Measurements from ENCODE around the gene C22orf15. TPM values are rescaled to one million over a fixed set of nuclear protein-coding genes. Genes with fewer than 3 reads are reported as not detected.

C22orf15 gene
- total and polyA plus RNA-seq, 4 donors: 0.03 to 0.17 (median 0.12) TPM

- H3K4me3 ChIP-seq (ENCODE audit: low read depth in 1 of 3, low read length in 3 of 3): no peak overlapping the region
- peaks cover 3 to 29% (median 20%) of the 10 kb centered on the region in 4 donors for H3K4me1 ChIP-seq (ENCODE audit: control insufficient read depth in 4 of 4, insufficient read depth in 4 of 4, low read length in 3 of 4)
- H3K9ac ChIP-seq (ENCODE audit: low read depth in 1 of 2, low read length in 2 of 2): no peak overlapping the region
- DNase-seq (ENCODE audit: low spot score): no peak
- H3K27me3 ChIP-seq (ENCODE audit: control insufficient read depth in 4 of 4, insufficient read depth in 4 of 4, low read length in 3 of 4): no peaks in the 10 kb centered on the region
- 78% methylated on average over 4 of the region's 4 CpGs for WGBS
- no peak overlapping the region for H3K27ac ChIP-seq (ENCODE audit: low read depth in 1 of 2, low read length in 2 of 2)
- no peaks in the 10 kb centered on the region for H3K9me3 ChIP-seq (ENCODE audit: control insufficient read depth in 4 of 4, low read length in 3 of 4)
- H3K36me3 ChIP-seq (ENCODE audit: control insufficient read depth in 4 of 4, insufficient read depth in 3 of 4, low read depth in 1 of 4, low read length in 3 of 4): peaks cover 3 to 15% (median 5%) of the 10 kb centered on the region in 4 donors
- TF ChIP-seq HNF4A (conservative IDR thresholded peaks at IDR 0.05) (no peak), SP1 (IDR thresholded peaks at IDR 0.05) (no peak), HNF4G (IDR thresholded peaks at IDR 0.05) (no peak), ZBTB33 (IDR thresholded peaks at IDR 0.05) (no peak), GABPA (IDR thresholded peaks at IDR 0.05 in 1 of 2, conservative IDR thresholded peaks at IDR 0.05 in 1 of 2) (no peak), CTCF (IDR thresholded peaks at IDR 0.05; ENCODE audit: low read depth, low read length, missing input control) (no peak), TAF1 (conservative IDR thresholded peaks at IDR 0.05) (no peak), RAD21 (IDR thresholded peaks at IDR 0.05) (no peak)
- TF ChIP-seq, protein P1, sequence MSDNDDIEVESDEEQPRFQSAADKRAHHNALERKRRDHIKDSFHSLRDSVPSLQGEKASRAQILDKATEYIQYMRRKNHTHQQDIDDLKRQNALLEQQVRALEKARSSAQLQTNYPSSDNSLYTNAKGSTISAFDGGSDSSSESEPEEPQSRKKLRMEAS (IDR thresholded peaks at IDR 0.05): no peak
- TF ChIP-seq, protein P2, sequence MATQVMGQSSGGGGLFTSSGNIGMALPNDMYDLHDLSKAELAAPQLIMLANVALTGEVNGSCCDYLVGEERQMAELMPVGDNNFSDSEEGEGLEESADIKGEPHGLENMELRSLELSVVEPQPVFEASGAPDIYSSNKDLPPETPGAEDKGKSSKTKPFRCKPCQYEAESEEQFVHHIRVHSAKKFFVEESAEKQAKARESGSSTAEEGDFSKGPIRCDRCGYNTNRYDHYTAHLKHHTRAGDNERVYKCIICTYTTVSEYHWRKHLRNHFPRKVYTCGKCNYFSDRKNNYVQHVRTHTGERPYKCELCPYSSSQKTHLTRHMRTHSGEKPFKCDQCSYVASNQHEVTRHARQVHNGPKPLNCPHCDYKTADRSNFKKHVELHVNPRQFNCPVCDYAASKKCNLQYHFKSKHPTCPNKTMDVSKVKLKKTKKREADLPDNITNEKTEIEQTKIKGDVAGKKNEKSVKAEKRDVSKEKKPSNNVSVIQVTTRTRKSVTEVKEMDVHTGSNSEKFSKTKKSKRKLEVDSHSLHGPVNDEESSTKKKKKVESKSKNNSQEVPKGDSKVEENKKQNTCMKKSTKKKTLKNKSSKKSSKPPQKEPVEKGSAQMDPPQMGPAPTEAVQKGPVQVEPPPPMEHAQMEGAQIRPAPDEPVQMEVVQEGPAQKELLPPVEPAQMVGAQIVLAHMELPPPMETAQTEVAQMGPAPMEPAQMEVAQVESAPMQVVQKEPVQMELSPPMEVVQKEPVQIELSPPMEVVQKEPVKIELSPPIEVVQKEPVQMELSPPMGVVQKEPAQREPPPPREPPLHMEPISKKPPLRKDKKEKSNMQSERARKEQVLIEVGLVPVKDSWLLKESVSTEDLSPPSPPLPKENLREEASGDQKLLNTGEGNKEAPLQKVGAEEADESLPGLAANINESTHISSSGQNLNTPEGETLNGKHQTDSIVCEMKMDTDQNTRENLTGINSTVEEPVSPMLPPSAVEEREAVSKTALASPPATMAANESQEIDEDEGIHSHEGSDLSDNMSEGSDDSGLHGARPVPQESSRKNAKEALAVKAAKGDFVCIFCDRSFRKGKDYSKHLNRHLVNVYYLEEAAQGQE (IDR thresholded peaks at IDR 0.05): no peak
- TF ChIP-seq, protein P3, sequence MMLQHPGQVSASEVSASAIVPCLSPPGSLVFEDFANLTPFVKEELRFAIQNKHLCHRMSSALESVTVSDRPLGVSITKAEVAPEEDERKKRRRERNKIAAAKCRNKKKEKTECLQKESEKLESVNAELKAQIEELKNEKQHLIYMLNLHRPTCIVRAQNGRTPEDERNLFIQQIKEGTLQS (IDR thresholded peaks at IDR 0.05): no peak
Measured at GRCh38 chr22:23789121-23789520, 26.3 kb downstream of the C22orf15 start.

- no peak overlapping the region for H3K9ac ChIP-seq (ENCODE audit: low read depth in 1 of 2, low read length in 2 of 2)
- no peaks in the 10 kb centered on the region for H3K27me3 ChIP-seq (ENCODE audit: control insufficient read depth in 4 of 4, insufficient read depth in 4 of 4, low read length in 3 of 4)
- H3K9me3 ChIP-seq (ENCODE audit: control insufficient read depth in 4 of 4, low read length in 3 of 4): no peaks in the 10 kb centered on the region
- WGBS: 71% methylated on average over 4 of the region's 4 CpGs
- H3K4me3 ChIP-seq (ENCODE audit: low read depth in 1 of 3, low read length in 3 of 3): no peak overlapping the region
- no peak for TF ChIP-seq HNF4G (IDR thresholded peaks at IDR 0.05)
- peak; percentile 21 to 31 for TF ChIP-seq HNF4A (conservative IDR thresholded peaks at IDR 0.05)
- no peak for DNase-seq (ENCODE audit: low spot score)
- peaks cover 3 to 24% (median 16%) of the 10 kb centered on the region in 4 donors for H3K4me1 ChIP-seq (ENCODE audit: control insufficient read depth in 4 of 4, insufficient read depth in 4 of 4, low read length in 3 of 4)
- H3K27ac ChIP-seq (ENCODE audit: low read depth in 1 of 2, low read length in 2 of 2): no peak overlapping the region
- peaks cover 3 to 19% (median 7%) of the 10 kb centered on the region in 4 donors for H3K36me3 ChIP-seq (ENCODE audit: control insufficient read depth in 4 of 4, insufficient read depth in 3 of 4, low read depth in 1 of 4, low read length in 3 of 4)
Measured at GRCh38 chr22:23789638-23790037, 26.8 kb downstream of the C22orf15 start.
